NB4 (cell line): ENCODE data around the gene PMEPA1.

ENCODE experiments used
- CTCF ChIP-seq: IDR thresholded peaks from one replicate; pipeline ENCODE4 v1.5.1; 2012; ENCODE audit warnings: low read depth, low read length
- MYC ChIP-seq: IDR thresholded peaks from 2 replicates; pipeline ENCODE4 v1.6.1; 2011; ENCODE audit warnings: low read depth, low read length
- POLR2A ChIP-seq: IDR thresholded peaks from 2 replicates; pipeline ENCODE4 v1.6.1; 2011; ENCODE audit warnings: mild to moderate bottlenecking; ENCODE audit not compliant: insufficient read length; ENCODE audit errors: extremely low read depth
- TF ChIP-seq, protein P1 (sequence below): IDR thresholded peaks from 2 replicates; pipeline ENCODE4 v1.6.1; 2011; ENCODE audit warnings: low read depth, low read length

DNA sequence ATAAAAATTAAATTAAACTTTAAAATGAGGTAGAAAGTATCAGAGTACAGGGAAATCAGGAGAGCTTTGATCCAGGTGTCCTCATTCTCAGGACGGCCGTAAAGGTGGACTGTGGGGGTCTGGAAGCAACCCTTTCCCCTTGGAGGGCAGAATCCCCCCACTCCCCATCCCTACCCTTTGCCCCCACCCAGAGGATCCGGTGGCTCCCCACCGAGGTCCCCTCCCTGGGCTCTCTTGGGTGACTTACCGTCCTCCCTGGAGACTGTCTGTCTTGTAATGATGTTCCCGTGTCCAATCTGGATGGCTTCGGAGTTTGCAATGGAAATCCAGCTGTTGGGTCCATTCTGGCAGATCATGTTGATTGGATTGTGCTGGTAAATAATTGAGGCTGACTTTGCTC is 96.9 kb downstream of the PMEPA1 start:
- TF ChIP-seq CTCF (no peak), POLR2A (no peak), MYC (no peak)
- TF ChIP-seq, protein P1, sequence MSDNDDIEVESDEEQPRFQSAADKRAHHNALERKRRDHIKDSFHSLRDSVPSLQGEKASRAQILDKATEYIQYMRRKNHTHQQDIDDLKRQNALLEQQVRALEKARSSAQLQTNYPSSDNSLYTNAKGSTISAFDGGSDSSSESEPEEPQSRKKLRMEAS: no peak
